ENCODE measurements around the gene SPG11.
A peak's percentile ranks its signal among the peaks of the same experiment; 100 is the strongest.
"Not testable (repeated sequence)": the region's sequence is repeated elsewhere in the genome, so short reads cannot be mapped to it uniquely, and the experiment has no call there.

The SPG11 gene

GRCh38 chr15:44550256-44550655 is 113.2 kb downstream of the SPG11 start:
- no peak for DNase-seq

GRCh38 chr15:44549152-44549551 is 114.3 kb downstream of the SPG11 start:
- DNase-seq, result not testable (repeated sequence)

- DNase-seq, result no peak
These were observed 117.3 kb downstream of the SPG11 start for GRCh38 chr15:44545913-44546802.

- not testable (repeated sequence) for DNase-seq
These were observed 118.7 kb downstream of the SPG11 start for GRCh38 chr15:44544745-44545144.

GRCh38 chr15:44542596-44542995 is 120.9 kb downstream of the SPG11 start:
- DNase-seq, result no peak

- no peak for DNase-seq
These were observed 122.0 kb downstream of the SPG11 start for GRCh38 chr15:44541282-44541958.

- DNase-seq, result no peak
These were observed 125.7 kb downstream of the SPG11 start for GRCh38 chr15:44537735-44538240.

GRCh38 chr15:44536962-44537734 is 126.3 kb downstream of the SPG11 start, which contains the start of gene EIF3J:
Gene EIF3J (plus strand): TSS chr15:44537147. CDS start chr15:44537195, 48 bp downstream.
- peak; percentile 92 for DNase-seq

GRCh38 chr15:44536302-44536961 is 127.0 kb downstream of the SPG11 start:
- no peak for DNase-seq

GRCh38 chr15:44535523-44536301 is 127.8 kb downstream of the SPG11 start:
- DNase-seq, result peak; percentile 25

GRCh38 chr15:44535092-44535491 is 128.4 kb downstream of the SPG11 start:
- DNase-seq, result no peak

GRCh38 chr15:44532689-44533088 is 130.8 kb downstream of the SPG11 start:
- no peak for DNase-seq

GRCh38 chr15:44532275-44532674 is 131.2 kb downstream of the SPG11 start:
- DNase-seq, result not testable (repeated sequence)

- DNase-seq, result no peak
These were observed 132.8 kb downstream of the SPG11 start for GRCh38 chr15:44530653-44531052.

- no peak for DNase-seq
These were observed 133.4 kb downstream of the SPG11 start for GRCh38 chr15:44529864-44530604.

- DNase-seq, result no peak
These were observed 136.2 kb downstream of the SPG11 start for GRCh38 chr15:44527241-44527640.

GRCh38 chr15:44525018-44525417 is 138.4 kb downstream of the SPG11 start:
- no peak for DNase-seq

GRCh38 chr15:44519537-44519936 is 143.9 kb downstream of the SPG11 start:
- no peak for DNase-seq

GRCh38 chr15:44516436-44516835 is 147.0 kb downstream of the SPG11 start:
- no peak for DNase-seq

All from activated gamma-delta T cell treated with Interleukin-2 at 50 U/mL for 16 hours (primary cell).